Fibroblast of lung (primary cell): Measurements from ENCODE around the gene GDPD3. TPM values are rescaled to one million over a fixed set of nuclear protein-coding genes. Genes with fewer than 3 reads are reported as not detected.

Experiments used
- DNase-seq, 2 donors: peaks; one replicate each; pipeline versions ENCODE4 v3.0.0 to v3.0.0-alpha.2; 2010; ENCODE audit warnings: low read depth in 2 of 2
- H2AFZ ChIP-seq: 2 replicates; pipeline ENCODE4 v1.5.1; 2012; ENCODE audit warnings: low read length, control low read depth, inconsistent platforms
- H3K27ac ChIP-seq: 2 replicates; pipeline ENCODE4 v1.5.1; 2011; ENCODE audit warnings: low read length, control low read depth; ENCODE audit not compliant: insufficient read depth
- H3K27me3 ChIP-seq: 2 replicates; pipeline ENCODE4 v1.5.1; 2011; ENCODE audit warnings: mild to moderate bottlenecking, low read length; ENCODE audit not compliant: control insufficient read depth, insufficient read depth
- H3K36me3 ChIP-seq: 2 replicates; pipeline ENCODE4 v1.5.1; 2011; ENCODE audit warnings: low read length; ENCODE audit not compliant: control insufficient read depth, insufficient read depth
- H3K4me1 ChIP-seq: 2 replicates; pipeline ENCODE4 v1.5.1; 2011; ENCODE audit warnings: low read length; ENCODE audit not compliant: control insufficient read depth, insufficient read depth; ENCODE audit errors: extremely low read depth
- H3K4me2 ChIP-seq: 2 replicates; pipeline ENCODE4 v1.5.1; 2011; ENCODE audit warnings: low read length, control low read depth; ENCODE audit not compliant: insufficient read depth; ENCODE audit errors: extremely low read depth
- H3K4me3 ChIP-seq, 4 experiments: fragments of 200-600 bp in 1 of 4; sonication (generic) in 1 of 4; replicated peaks in 1 of 4; 2 replicates each; pipeline ENCODE4 v1.5.1; 2011 to 2016; ENCODE audit warnings: low read length in 4 of 4, low read depth in 3 of 4, mild to moderate bottlenecking in 3 of 4, control low read depth in 2 of 4, inconsistent platforms in 1 of 4, mixed read lengths in 1 of 4; ENCODE audit not compliant: insufficient read depth in 1 of 4; ENCODE audit errors: control extremely low read depth in 1 of 4
- H3K79me2 ChIP-seq: 2 replicates; pipeline ENCODE4 v1.5.1; 2012; ENCODE audit warnings: mild to moderate bottlenecking, low read length, inconsistent platforms; ENCODE audit not compliant: control insufficient read depth, insufficient read depth
- H3K9ac ChIP-seq: 2 replicates; pipeline ENCODE4 v1.5.1; 2011; ENCODE audit warnings: mild to moderate bottlenecking, low read length, control low read depth; ENCODE audit not compliant: insufficient read depth
- H3K9me3 ChIP-seq: 2 replicates; pipeline ENCODE4 v1.5.1; 2012; ENCODE audit warnings: low read depth, low read length; ENCODE audit not compliant: control insufficient read depth, insufficient read depth
- H4K20me1 ChIP-seq: 2 replicates; pipeline ENCODE4 v1.5.1; 2011; ENCODE audit warnings: low read length; ENCODE audit not compliant: control insufficient read depth, insufficient read depth; ENCODE audit errors: extremely low read depth
- EZH2 ChIP-seq: IDR thresholded peaks from 2 replicates; pipeline ENCODE4 v1.5.1; 2012; ENCODE audit warnings: low read length, control low read depth, mild to moderate bottlenecking; ENCODE audit errors: missing control alignments
- polyA plus RNA-seq, 2 donors: library from polyadenylated mRNA; depleted of rRNA in 1 of 2; stranded (reverse) in 1 of 2; unstranded in 1 of 2; fragments of >200 nt; gene quantifications; 2 replicates each; pipeline ENCODE4 v1.2.1, GENCODE V29; 2011 to 2012; ENCODE audit warnings: missing spikeins in 1 of 2
- total RNA-seq: library from RNA; depleted of rRNA; stranded (reverse); fragments of >200 nt; gene quantifications from 2 replicates; pipeline ENCODE4 v1.2.1, GENCODE V29; 2014
- TF ChIP-seq, protein P1 (sequence below), 2 donors: IDR thresholded peaks in 1 of 2; conservative IDR thresholded peaks in 1 of 2; 1 replicate in 1 of 2; 2 replicates in 1 of 2; pipeline ENCODE4 v1.5.1; 2011 to 2012; ENCODE audit warnings: low read length in 2 of 2, control low read depth in 1 of 2, inconsistent platforms in 1 of 2, low read depth in 1 of 2, mild to moderate bottlenecking in 1 of 2

GDPD3 gene
- total and polyA plus RNA-seq, 2 donors (not counting 1 experiment from before 2014, with no cell fraction given) = 1.2 TPM

DNA sequence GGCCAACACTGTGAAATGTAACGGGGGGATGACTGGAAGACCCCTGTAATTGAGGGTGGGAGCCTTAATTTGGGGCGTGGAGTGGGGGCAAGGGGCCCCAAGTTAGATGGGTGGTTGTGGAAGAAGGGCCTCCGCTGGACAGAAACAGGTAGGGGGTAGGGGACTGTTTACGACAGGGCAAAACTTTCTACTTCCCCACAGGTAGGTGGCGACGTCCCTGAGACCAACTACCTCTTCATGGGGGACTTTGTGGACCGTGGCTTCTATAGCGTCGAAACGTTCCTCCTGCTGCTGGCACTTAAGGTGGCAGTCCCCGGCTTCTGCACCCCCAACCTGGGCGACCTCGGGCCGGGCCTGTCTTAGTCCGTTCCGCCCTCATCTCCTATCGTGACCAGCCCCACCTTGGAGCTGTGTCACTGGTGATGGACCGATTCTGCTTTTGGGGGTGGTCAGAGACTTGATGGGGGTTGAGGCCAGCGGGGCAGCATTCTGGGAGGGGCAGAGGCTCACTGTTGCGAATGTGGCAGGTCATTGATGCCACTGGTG, 30.7 kb downstream of the GDPD3 start:
- H3K4me1 ChIP-seq = peaks cover 7% of the 10 kb centered on the region
- no peak overlapping the region for H2AFZ ChIP-seq
- no peak overlapping the region for H3K4me2 ChIP-seq
- TF ChIP-seq, protein P1, sequence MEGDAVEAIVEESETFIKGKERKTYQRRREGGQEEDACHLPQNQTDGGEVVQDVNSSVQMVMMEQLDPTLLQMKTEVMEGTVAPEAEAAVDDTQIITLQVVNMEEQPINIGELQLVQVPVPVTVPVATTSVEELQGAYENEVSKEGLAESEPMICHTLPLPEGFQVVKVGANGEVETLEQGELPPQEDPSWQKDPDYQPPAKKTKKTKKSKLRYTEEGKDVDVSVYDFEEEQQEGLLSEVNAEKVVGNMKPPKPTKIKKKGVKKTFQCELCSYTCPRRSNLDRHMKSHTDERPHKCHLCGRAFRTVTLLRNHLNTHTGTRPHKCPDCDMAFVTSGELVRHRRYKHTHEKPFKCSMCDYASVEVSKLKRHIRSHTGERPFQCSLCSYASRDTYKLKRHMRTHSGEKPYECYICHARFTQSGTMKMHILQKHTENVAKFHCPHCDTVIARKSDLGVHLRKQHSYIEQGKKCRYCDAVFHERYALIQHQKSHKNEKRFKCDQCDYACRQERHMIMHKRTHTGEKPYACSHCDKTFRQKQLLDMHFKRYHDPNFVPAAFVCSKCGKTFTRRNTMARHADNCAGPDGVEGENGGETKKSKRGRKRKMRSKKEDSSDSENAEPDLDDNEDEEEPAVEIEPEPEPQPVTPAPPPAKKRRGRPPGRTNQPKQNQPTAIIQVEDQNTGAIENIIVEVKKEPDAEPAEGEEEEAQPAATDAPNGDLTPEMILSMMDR (conservative IDR thresholded peaks at IDR 0.05 in 1 of 2, IDR thresholded peaks at IDR 0.05 in 1 of 2; ENCODE audit: low read depth in 1 of 2, low read length in 2 of 2) = no peak
- no peak for TF ChIP-seq EZH2
- H3K27me3 ChIP-seq = no peaks in the 10 kb centered on the region
- H3K36me3 ChIP-seq = peaks cover 54% of the 10 kb centered on the region
- no peaks in the 10 kb centered on the region for H4K20me1 ChIP-seq
- H3K9ac ChIP-seq = no peak overlapping the region
- peaks cover 31% of the 10 kb centered on the region for H3K79me2 ChIP-seq
- no peaks in the 10 kb centered on the region for H3K9me3 ChIP-seq
- no peak overlapping the region for H3K4me3 ChIP-seq
- no peak overlapping the region for H3K27ac ChIP-seq
- no peak for DNase-seq

DNA sequence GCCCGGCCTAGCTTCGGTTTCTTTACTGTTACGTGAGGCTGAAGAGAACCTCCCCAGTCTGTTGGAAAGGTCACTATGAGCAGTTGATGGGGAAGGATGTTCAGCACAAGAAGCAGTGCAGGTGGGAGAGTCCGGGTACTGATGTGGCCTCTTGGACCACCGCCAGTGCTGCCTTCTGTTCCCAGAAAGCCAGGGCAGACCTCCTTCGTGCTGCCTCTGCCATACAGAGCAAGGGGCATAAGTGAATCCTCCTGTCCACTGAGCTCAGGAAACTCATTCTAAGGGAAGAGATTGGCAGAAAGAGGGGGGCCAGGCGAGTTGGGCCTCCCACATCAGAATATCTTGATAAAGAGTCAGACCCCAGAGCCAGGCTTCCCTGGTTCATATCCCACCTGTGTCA, 33.9 kb downstream of the GDPD3 start:
- TF ChIP-seq EZH2 = no peak
- TF ChIP-seq, protein P1 (conservative IDR thresholded peaks at IDR 0.05 in 1 of 2, IDR thresholded peaks at IDR 0.05 in 1 of 2; ENCODE audit: low read depth in 1 of 2, low read length in 2 of 2) = no peak
- Histone ChIP-seq H3K9me3 (no peaks in the 10 kb centered on the region), H4K20me1 (no peaks in the 10 kb centered on the region), H3K9ac (no peak overlapping the region), H2AFZ (no peak overlapping the region), H3K4me3 (no peak overlapping the region), H3K4me2 (no peak overlapping the region), H3K27ac (no peak overlapping the region), H3K4me1 (peaks cover 13% of the 10 kb centered on the region), H3K36me3 (peaks cover 49% of the 10 kb centered on the region), H3K79me2 (peaks cover 46% of the 10 kb centered on the region), H3K27me3 (no peaks in the 10 kb centered on the region)
- no peak for DNase-seq

DNA sequence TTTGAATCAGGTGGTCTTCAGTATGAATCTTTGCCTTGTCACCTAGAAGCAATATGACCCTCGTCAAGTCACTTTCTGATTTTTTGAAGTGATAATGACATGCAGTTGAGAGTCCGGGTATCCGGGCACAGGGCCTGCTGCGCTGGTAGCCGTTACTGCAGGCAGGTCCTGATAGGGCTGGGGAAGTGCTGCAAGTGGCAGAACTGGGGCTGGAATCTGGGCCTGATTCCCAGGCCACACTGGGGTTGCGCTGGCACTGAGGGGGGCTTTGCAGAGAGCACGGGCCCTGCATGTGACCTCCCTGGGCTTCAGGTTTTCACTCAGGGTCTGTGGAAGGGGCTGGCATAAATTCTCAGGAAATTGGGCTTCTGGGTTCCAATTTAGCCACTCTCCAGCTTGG, 34.6 kb downstream of the GDPD3 start:
- TF ChIP-seq, protein P1 (conservative IDR thresholded peaks at IDR 0.05 in 1 of 2, IDR thresholded peaks at IDR 0.05 in 1 of 2; ENCODE audit: low read depth in 1 of 2, low read length in 2 of 2) = no peak
- no peak for TF ChIP-seq EZH2
- no peak overlapping the region for H3K27ac ChIP-seq
- H3K9me3 ChIP-seq = no peaks in the 10 kb centered on the region
- no peaks in the 10 kb centered on the region for H4K20me1 ChIP-seq
- H3K9ac ChIP-seq = no peak overlapping the region
- DNase-seq = no peak
- peaks cover 13% of the 10 kb centered on the region for H3K4me1 ChIP-seq
- no peak overlapping the region for H3K4me2 ChIP-seq
- H3K4me3 ChIP-seq = no peak overlapping the region
- peaks cover 46% of the 10 kb centered on the region for H3K79me2 ChIP-seq
- H3K27me3 ChIP-seq = no peaks in the 10 kb centered on the region
- no peak overlapping the region for H2AFZ ChIP-seq
- H3K36me3 ChIP-seq = peaks cover 42% of the 10 kb centered on the region
